ENCODE data around the gene TRAPPC2L.
"Not testable (repeated sequence)": the region's sequence is repeated elsewhere in the genome, so short reads cannot be mapped to it uniquely, and the experiment has no call there.

The TRAPPC2L gene

GRCh38 chr16:88819126-88819525 is 37.8 kb upstream of the TRAPPC2L start:
- no peak for DNase-seq

- no peak for DNase-seq
These were observed 36.4 kb upstream of the TRAPPC2L start for GRCh38 chr16:88820385-88821025.

GRCh38 chr16:88821168-88821850 is 35.6 kb upstream of the TRAPPC2L start:
- no peak for DNase-seq

- DNase-seq: no peak
These were observed 34.5 kb upstream of the TRAPPC2L start for GRCh38 chr16:88822281-88823040.

- not testable (repeated sequence) for DNase-seq
These were observed 33.3 kb upstream of the TRAPPC2L start for GRCh38 chr16:88823646-88824045.

- DNase-seq: no peak
These were observed 32.5 kb upstream of the TRAPPC2L start for GRCh38 chr16:88824256-88825077.

GRCh38 chr16:88825146-88825545 is 31.8 kb upstream of the TRAPPC2L start:
- DNase-seq: no peak

GRCh38 chr16:88826070-88826840 is 30.7 kb upstream of the TRAPPC2L start:
- DNase-seq: no peak

GRCh38 chr16:88827727-88828126 is 29.2 kb upstream of the TRAPPC2L start:
- DNase-seq: no peak

GRCh38 chr16:88828711-88829110 is 28.2 kb upstream of the TRAPPC2L start:
- no peak for DNase-seq

GRCh38 chr16:88830258-88830657 is 26.7 kb upstream of the TRAPPC2L start:
- no peak for DNase-seq

GRCh38 chr16:88830783-88831182 is 26.1 kb upstream of the TRAPPC2L start:
- no peak for DNase-seq

- DNase-seq: no peak
These were observed 25.1 kb upstream of the TRAPPC2L start for GRCh38 chr16:88831838-88832237.

- no peak for DNase-seq
These were observed 23.8 kb upstream of the TRAPPC2L start for GRCh38 chr16:88833086-88833485.

- no peak for DNase-seq
These were observed 22.3 kb upstream of the TRAPPC2L start for GRCh38 chr16:88834670-88835069.

GRCh38 chr16:88835383-88835782 is 21.5 kb upstream of the TRAPPC2L start:
- no peak for DNase-seq

GRCh38 chr16:88835818-88836217 is 21.1 kb upstream of the TRAPPC2L start:
- DNase-seq: no peak

- DNase-seq: no peak
These were observed 20.1 kb upstream of the TRAPPC2L start for GRCh38 chr16:88836791-88837190.

GRCh38 chr16:88837806-88838205 is 19.1 kb upstream of the TRAPPC2L start:
- no peak for DNase-seq

- DNase-seq: no peak
These were observed 18.4 kb upstream of the TRAPPC2L start for GRCh38 chr16:88838566-88838965.

GRCh38 chr16:88839026-88839529 is 17.8 kb upstream of the TRAPPC2L start:
- no peak for DNase-seq
